ENCODE data around the gene TCEA3. TPM values are rescaled to one million over a fixed set of nuclear protein-coding genes. Genes with fewer than 3 reads are reported as not detected.

TCEA3 gene
- total and polyA plus RNA-seq, 7 experiments from 2014 or later, result 20.2 to 59.2 (median 49.3) TPM

- no peak overlapping the region for H3K27ac ChIP-seq (ENCODE audit: low read depth, low read length)
- POLR2A ChIA-PET, result interaction anchor here (0.5 to 1.5 kb wide), 2 partner anchors 11 to 24 kb away, joined by 3 to 4 read pairs; partner anchors contain the start of gene TCEA3
Measured at GRCh38 chr1:23400324-23401114, 24.0 kb downstream of the TCEA3 start.

GRCh38 chr1:23399229-23399628 lies 25.3 kb downstream of the TCEA3 start:
- H3K27ac Mint-ChIP-seq, result no peak overlapping the region
- ChIA-PET POLR2A (no interaction called here), CTCF (no interaction called here)
- H3K4me3 Mint-ChIP-seq, result no peak overlapping the region
- H3K9me3 Mint-ChIP-seq, result no peaks in the 10 kb centered on the region
- H3K27ac ChIP-seq (ENCODE audit: low read depth, low read length), result no peak overlapping the region
- no peaks in the 10 kb centered on the region for H3K9me3 ChIP-seq (ENCODE audit: control insufficient read depth in 2 of 3, low read length in 3 of 3)
- intact Hi-C loops (cut with micrococcal nuclease), result no loop called here
- no peak overlapping the region for H3K4me3 ChIP-seq (ENCODE audit: low read length)
- H3K36me3 Mint-ChIP-seq, result peaks cover 1 to 51% (median 16%) of the 10 kb centered on the region in 5 donors
- H3K27me3 ChIP-seq (ENCODE audit: control insufficient read depth in 2 of 2, insufficient read depth in 2 of 2, low read length in 2 of 2), result no peaks in the 10 kb centered on the region
- ATAC-seq (no peak), DNase-seq (no peak)
- peaks cover 3 to 7% of the 10 kb centered on the region in 2 donors for H3K4me1 ChIP-seq (ENCODE audit: control insufficient read depth in 2 of 2, insufficient read depth in 2 of 2, low read length in 2 of 2)
- peaks cover 0 to 54% (median 0%) of the 10 kb centered on the region in 3 experiments for H3K36me3 ChIP-seq (ENCODE audit: control insufficient read depth in 2 of 3, insufficient read depth in 3 of 3, low read length in 3 of 3)
- H3K4me1 Mint-ChIP-seq, result peaks cover 7 to 18% (median 9%) of the 10 kb centered on the region in 7 donors
- H3K27me3 Mint-ChIP-seq, result no peaks in the 10 kb centered on the region

More at GRCh38 chr1:23400324-23401114, 24.0 kb downstream of the TCEA3 start:
- H3K36me3 ChIP-seq (ENCODE audit: control insufficient read depth in 2 of 3, insufficient read depth in 3 of 3, low read length in 3 of 3), result peaks cover 0 to 53% (median 0%) of the 10 kb centered on the region in 3 experiments
- ATAC-seq, result no peak
- no peak for DNase-seq
- Mint-ChIP-seq H3K27ac (peak overlapping the region in 1 of 9 donors; percentile 62), H3K9me3 (no peaks in the 10 kb centered on the region), H3K36me3 (peaks cover 0 to 42% (median 16%) of the 10 kb centered on the region in 5 donors), H3K4me3 (no peak overlapping the region), H3K4me1 (peaks cover 10 to 19% (median 12%) of the 10 kb centered on the region in 7 donors), H3K27me3 (no peaks in the 10 kb centered on the region)
- no peaks in the 10 kb centered on the region for H3K27me3 ChIP-seq (ENCODE audit: control insufficient read depth in 2 of 2, insufficient read depth in 2 of 2, low read length in 2 of 2)
- no peaks in the 10 kb centered on the region for H3K9me3 ChIP-seq (ENCODE audit: control insufficient read depth in 2 of 3, low read length in 3 of 3)
- CTCF ChIA-PET, result no interaction called here
- intact Hi-C loops (cut with micrococcal nuclease), result loop anchor here (5.0 to 10.0 kb wide), 3 partner anchors 73 to 423 kb away; no protein-coding TSS in a partner anchor
- H3K4me1 ChIP-seq (ENCODE audit: control insufficient read depth in 2 of 2, insufficient read depth in 2 of 2, low read length in 2 of 2), result peaks cover 4 to 9% of the 10 kb centered on the region in 2 donors
- no peak overlapping the region for H3K4me3 ChIP-seq (ENCODE audit: low read length)

- Mint-ChIP-seq H3K9me3 (no peaks in the 10 kb centered on the region), H3K4me3 (no peak overlapping the region), H3K27ac (no peak overlapping the region), H3K4me1 (peaks cover 0 to 9% (median 0%) of the 10 kb centered on the region in 7 donors), H3K27me3 (no peaks in the 10 kb centered on the region), H3K36me3 (peaks cover 5 to 56% (median 16%) of the 10 kb centered on the region in 5 donors)
- H3K36me3 ChIP-seq (ENCODE audit: control insufficient read depth in 2 of 3, insufficient read depth in 3 of 3, low read length in 3 of 3), result peaks cover 0 to 64% (median 0%) of the 10 kb centered on the region in 3 experiments
- intact Hi-C loops (cut with micrococcal nuclease), result no loop called here
- H3K4me1 ChIP-seq (ENCODE audit: control insufficient read depth in 2 of 2, insufficient read depth in 2 of 2, low read length in 2 of 2), result no peaks in the 10 kb centered on the region
- ATAC-seq (no peak), DNase-seq (no peak)
- H3K4me3 ChIP-seq (ENCODE audit: low read length), result no peak overlapping the region
- no peaks in the 10 kb centered on the region for H3K9me3 ChIP-seq (ENCODE audit: control insufficient read depth in 2 of 3, low read length in 3 of 3)
- no peak overlapping the region for H3K27ac ChIP-seq (ENCODE audit: low read depth, low read length)
- H3K27me3 ChIP-seq (ENCODE audit: control insufficient read depth in 2 of 2, insufficient read depth in 2 of 2, low read length in 2 of 2), result no peaks in the 10 kb centered on the region
- CTCF ChIA-PET, result no interaction called here
- POLR2A ChIA-PET, result no interaction called here
Measured at GRCh38 chr1:23397908-23398307, 26.6 kb downstream of the TCEA3 start.

DNA sequence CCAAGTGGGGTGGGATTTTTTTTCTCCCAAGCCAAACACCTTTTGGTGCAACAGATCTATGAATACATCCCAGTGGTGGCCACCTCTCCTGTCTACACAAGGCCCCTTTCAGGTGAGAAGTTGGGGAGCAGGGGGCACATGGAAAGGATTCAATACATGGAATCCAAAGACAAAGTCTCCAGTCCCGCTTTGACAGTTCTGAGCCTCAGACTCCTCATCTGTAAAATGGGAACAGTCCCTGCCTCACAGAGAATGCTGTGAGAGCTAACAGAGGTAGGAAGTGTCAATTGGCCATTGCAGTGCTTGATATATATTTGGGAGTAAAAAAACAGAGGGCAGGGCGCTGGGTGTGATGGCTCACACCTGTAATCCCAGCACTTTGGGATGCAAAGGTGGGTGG lies 28.2 kb downstream of the TCEA3 start:
- peaks cover 0 to 48% (median 0%) of the 10 kb centered on the region in 3 experiments for H3K36me3 ChIP-seq (ENCODE audit: control insufficient read depth in 2 of 3, insufficient read depth in 3 of 3, low read length in 3 of 3)
- H3K4me3 Mint-ChIP-seq, result no peak overlapping the region
- POLR2A ChIA-PET, result no interaction called here
- no peaks in the 10 kb centered on the region for H3K4me1 ChIP-seq (ENCODE audit: control insufficient read depth in 2 of 2, insufficient read depth in 2 of 2, low read length in 2 of 2)
- H3K4me3 ChIP-seq (ENCODE audit: low read length), result no peak overlapping the region
- H3K27ac ChIP-seq (ENCODE audit: low read depth, low read length), result no peak overlapping the region
- H3K27me3 ChIP-seq (ENCODE audit: control insufficient read depth in 2 of 2, insufficient read depth in 2 of 2, low read length in 2 of 2), result no peaks in the 10 kb centered on the region
- DNase-seq, result no peak
- H3K36me3 Mint-ChIP-seq, result peaks cover 5 to 50% (median 12%) of the 10 kb centered on the region in 5 donors
- CTCF ChIA-PET, result no interaction called here
- peaks cover 0 to 5% (median 0%) of the 10 kb centered on the region in 7 donors for H3K4me1 Mint-ChIP-seq
- H3K27me3 Mint-ChIP-seq, result no peaks in the 10 kb centered on the region
- intact Hi-C loops (cut with micrococcal nuclease), result no loop called here
- peak overlapping the region in 1 of 9 donors; percentile 52 for H3K27ac Mint-ChIP-seq
- no peaks in the 10 kb centered on the region for H3K9me3 ChIP-seq (ENCODE audit: control insufficient read depth in 2 of 3, low read length in 3 of 3)
- no peak for ATAC-seq
- no peaks in the 10 kb centered on the region for H3K9me3 Mint-ChIP-seq

- H3K4me3 ChIP-seq (ENCODE audit: low read length), result no peak overlapping the region
- no peaks in the 10 kb centered on the region for H3K9me3 ChIP-seq (ENCODE audit: control insufficient read depth in 2 of 3, low read length in 3 of 3)
- no peak overlapping the region for H3K27ac ChIP-seq (ENCODE audit: low read depth, low read length)
- POLR2A ChIA-PET, result no interaction called here
- no peaks in the 10 kb centered on the region for H3K27me3 Mint-ChIP-seq
- intact Hi-C loops (cut with micrococcal nuclease), result no loop called here
- peaks cover 5 to 45% (median 12%) of the 10 kb centered on the region in 5 donors for H3K36me3 Mint-ChIP-seq
- ATAC-seq (no peak), DNase-seq (no peak)
- CTCF ChIA-PET, result no interaction called here
- H3K9me3 Mint-ChIP-seq, result no peaks in the 10 kb centered on the region
- no peaks in the 10 kb centered on the region for H3K4me1 ChIP-seq (ENCODE audit: control insufficient read depth in 2 of 2, insufficient read depth in 2 of 2, low read length in 2 of 2)
- H3K27ac Mint-ChIP-seq, result peak overlapping the region in 2 of 9 donors; percentile 2 to 32
- H3K4me3 Mint-ChIP-seq, result no peak overlapping the region
- peaks cover 0 to 45% (median 0%) of the 10 kb centered on the region in 3 experiments for H3K36me3 ChIP-seq (ENCODE audit: control insufficient read depth in 2 of 3, insufficient read depth in 3 of 3, low read length in 3 of 3)
- H3K4me1 Mint-ChIP-seq, result peaks cover 0 to 5% (median 0%) of the 10 kb centered on the region in 7 donors
- no peaks in the 10 kb centered on the region for H3K27me3 ChIP-seq (ENCODE audit: control insufficient read depth in 2 of 2, insufficient read depth in 2 of 2, low read length in 2 of 2)
Measured at GRCh38 chr1:23395849-23396248, 28.7 kb downstream of the TCEA3 start.

GRCh38 chr1:23395154-23395724 lies 29.3 kb downstream of the TCEA3 start:
- no peak overlapping the region for H3K4me3 ChIP-seq (ENCODE audit: low read length)
- H3K27me3 ChIP-seq (ENCODE audit: control insufficient read depth in 2 of 2, insufficient read depth in 2 of 2, low read length in 2 of 2), result no peaks in the 10 kb centered on the region
- intact Hi-C loops (cut with micrococcal nuclease), result no loop called here
- POLR2A ChIA-PET, result no interaction called here
- peaks cover 0 to 5% (median 0%) of the 10 kb centered on the region in 7 donors for H3K4me1 Mint-ChIP-seq
- H3K27ac ChIP-seq (ENCODE audit: low read depth, low read length), result no peak overlapping the region
- no peaks in the 10 kb centered on the region for H3K9me3 Mint-ChIP-seq
- no peaks in the 10 kb centered on the region for H3K9me3 ChIP-seq (ENCODE audit: control insufficient read depth in 2 of 3, low read length in 3 of 3)
- no peak overlapping the region for H3K4me3 Mint-ChIP-seq
- H3K4me1 ChIP-seq (ENCODE audit: control insufficient read depth in 2 of 2, insufficient read depth in 2 of 2, low read length in 2 of 2), result no peaks in the 10 kb centered on the region
- DNase-seq (no peak), ATAC-seq (no peak)
- no peaks in the 10 kb centered on the region for H3K27me3 Mint-ChIP-seq
- no peak overlapping the region for H3K27ac Mint-ChIP-seq
- peaks cover 5 to 45% (median 12%) of the 10 kb centered on the region in 5 donors for H3K36me3 Mint-ChIP-seq
- CTCF ChIA-PET, result interaction anchor here (2.2 kb wide), 1 partner anchor 7 kb away, joined by 6 read pairs; no protein-coding TSS in a partner anchor
- H3K36me3 ChIP-seq (ENCODE audit: control insufficient read depth in 2 of 3, insufficient read depth in 3 of 3, low read length in 3 of 3), result peaks cover 0 to 40% (median 0%) of the 10 kb centered on the region in 3 experiments
